Glutamatergic neuron (in vitro differentiated cells): Measurements from ENCODE around the gene VSTM2B. TPM values are rescaled to one million over a fixed set of nuclear protein-coding genes. Genes with fewer than 3 reads are reported as not detected.
A peak's percentile ranks its signal among the peaks of the same experiment; 100 is the strongest.

Experiments
- DNase-seq: peaks from one replicate; pipeline ENCODE4 v3.0.0; 2022
- H3K27ac Mint-ChIP-seq: one replicate; pipeline ENCODE4 v1.8.0; 2020; ENCODE audit warnings: mild to moderate bottlenecking, mixed read lengths, inconsistent platforms; ENCODE audit not compliant: unreplicated experiment
- H3K27me3 Mint-ChIP-seq: one replicate; pipeline ENCODE4 v1.8.0; 2020; ENCODE audit warnings: mild to moderate bottlenecking, moderate library complexity, mixed read lengths, inconsistent platforms; ENCODE audit not compliant: unreplicated experiment
- H3K36me3 Mint-ChIP-seq: one replicate; pipeline ENCODE4 v1.8.0; 2020; ENCODE audit warnings: mild to moderate bottlenecking, mixed read lengths, inconsistent platforms; ENCODE audit not compliant: unreplicated experiment
- H3K4me1 Mint-ChIP-seq: one replicate; pipeline ENCODE4 v1.8.0; 2020; ENCODE audit warnings: mild to moderate bottlenecking, low read depth, mixed read lengths, inconsistent platforms; ENCODE audit not compliant: unreplicated experiment
- H3K4me3 Mint-ChIP-seq: one replicate; pipeline ENCODE4 v1.8.0; 2020; ENCODE audit warnings: mild to moderate bottlenecking, mixed read lengths, inconsistent platforms; ENCODE audit not compliant: unreplicated experiment
- H3K9me3 Mint-ChIP-seq: one replicate; pipeline ENCODE4 v1.8.0; 2020; ENCODE audit warnings: mild to moderate bottlenecking, moderate library complexity, mixed read lengths, inconsistent platforms; ENCODE audit not compliant: unreplicated experiment
- CTCF ChIP-seq: fragments of 200-600 bp; sonication (generic); IDR thresholded peaks from one replicate; pipeline ENCODE4 v1.5.0; 2021; ENCODE audit not compliant: partially characterized antibody, unreplicated experiment
- long read RNA-seq: library from polyadenylated mRNA; unstranded; transcript quantifications from one replicate; pipeline ENCODE4 v2.0.0, GENCODE V29; 2020; ENCODE audit not compliant: unreplicated experiment
- total RNA-seq: library from RNA; stranded (reverse); fragmentation: NEBNext Ultra II Directional; extraction: Animal tissue kit (Norgen Biotek cat#: 25700); gene quantifications from one replicate; pipeline ENCODE4 v1.2.1, GENCODE V29; 2021; ENCODE audit not compliant: unreplicated experiment

The VSTM2B gene
- total RNA-seq = 16.6 TPM
- long read RNA-seq, transcript VSTM2B-201 (5 exons, 1,488 nt) = major isoform, 5 of 17 reads
- long read RNA-seq, partial matches to known transcripts = 9 of 17 reads
- long read RNA-seq, other reads (novel, unspliced or antisense) = 3 of 17 reads

GRCh38 chr19:29525901-29526729 lies at the start of gene VSTM2B:
Gene VSTM2B, plus strand, starts transcription at chr19:29525994. Its CDS starts 590 bp downstream, at chr19:29526584.
- Mint-ChIP-seq H3K4me3 (peak within 1 kb of the TSS; percentile 84), H3K36me3 (peaks cover 8% of the 10 kb centered on the region), H3K27me3 (peaks cover 23% of the 10 kb centered on the region), H3K27ac (no peak within 1 kb of the TSS), H3K9me3 (peaks cover 17% of the 10 kb centered on the region), H3K4me1 (peaks cover 9% of the 10 kb centered on the region)
- DNase-seq = peak; percentile 66
- no peak for TF ChIP-seq CTCF

GRCh38 chr19:29476528-29476927 lies 49.3 kb upstream of the VSTM2B start:
- peaks cover 3% of the 10 kb centered on the region for H3K27me3 Mint-ChIP-seq
- H3K4me1 Mint-ChIP-seq = no peaks in the 10 kb centered on the region
- no peak overlapping the region for H3K27ac Mint-ChIP-seq
- no peak for TF ChIP-seq CTCF
- H3K9me3 Mint-ChIP-seq = peaks cover 13% of the 10 kb centered on the region
- no peak for DNase-seq
- H3K4me3 Mint-ChIP-seq = no peak overlapping the region
- H3K36me3 Mint-ChIP-seq = peaks cover 5% of the 10 kb centered on the region

DNA sequence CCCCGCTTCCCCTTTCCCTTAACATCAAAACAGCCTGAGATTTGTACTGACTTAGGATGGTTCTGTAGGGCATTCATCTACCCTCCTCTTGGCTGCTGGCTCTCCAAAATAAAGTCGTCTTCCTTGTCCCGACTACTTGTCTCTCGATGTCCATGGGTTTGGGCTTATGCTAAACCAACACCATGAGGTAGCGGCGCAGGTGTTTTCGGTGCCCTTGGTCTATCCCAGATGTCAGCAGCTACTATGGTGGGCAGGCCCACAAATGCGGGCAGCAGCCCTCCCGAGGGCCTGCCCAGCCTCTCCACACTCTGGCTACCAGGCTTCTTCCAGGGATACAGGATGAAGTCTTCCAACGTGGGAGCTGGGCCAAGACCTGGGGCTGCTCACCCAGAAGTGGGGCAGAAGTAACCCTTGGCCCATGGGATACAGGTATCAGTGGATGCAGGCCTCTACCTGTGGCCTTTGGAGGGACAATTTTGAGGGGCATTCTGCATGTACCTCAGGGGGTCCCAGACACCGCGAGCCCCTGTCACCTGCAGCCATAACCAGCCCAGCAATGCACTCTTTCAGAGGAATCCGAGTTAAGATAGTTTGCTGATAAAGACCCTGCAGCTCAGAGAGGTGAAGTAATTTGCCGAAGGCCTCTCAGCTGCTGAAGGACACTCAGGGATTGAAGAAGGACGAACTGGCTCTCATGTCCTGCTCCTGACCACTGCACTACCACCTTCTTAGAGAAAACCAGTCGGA lies 47.8 kb upstream of the VSTM2B start:
- H3K4me1 Mint-ChIP-seq = no peaks in the 10 kb centered on the region
- H3K36me3 Mint-ChIP-seq = peaks cover 5% of the 10 kb centered on the region
- DNase-seq = no peak
- no peak overlapping the region for H3K4me3 Mint-ChIP-seq
- no peak overlapping the region for H3K27ac Mint-ChIP-seq
- peaks cover 3% of the 10 kb centered on the region for H3K27me3 Mint-ChIP-seq
- TF ChIP-seq CTCF = no peak
- H3K9me3 Mint-ChIP-seq = peaks cover 16% of the 10 kb centered on the region

GRCh38 chr19:29478578-29479565 lies 46.9 kb upstream of the VSTM2B start:
- no peak overlapping the region for H3K27ac Mint-ChIP-seq
- H3K9me3 Mint-ChIP-seq = peaks cover 17% of the 10 kb centered on the region
- peaks cover 3% of the 10 kb centered on the region for H3K27me3 Mint-ChIP-seq

More at GRCh38 chr19:29478578-29479565, 46.9 kb upstream of the VSTM2B start:
- no peak overlapping the region for H3K4me3 Mint-ChIP-seq
- peak; percentile 59 for TF ChIP-seq CTCF
- peaks cover 5% of the 10 kb centered on the region for H3K36me3 Mint-ChIP-seq
- DNase-seq = peak; percentile 74
- H3K4me1 Mint-ChIP-seq = no peaks in the 10 kb centered on the region
